Measurements from ENCODE around the gene MYO1A. TPM values are rescaled to one million over a fixed set of nuclear protein-coding genes. Genes with fewer than 3 reads are reported as not detected.
"Not testable (repeated sequence)": the region's sequence is repeated elsewhere in the genome, so short reads cannot be mapped to it uniquely, and the experiment has no call there.

MYO1A gene
- total RNA-seq, 1 experiment from 2014 or later: 0.12 TPM

DNA sequence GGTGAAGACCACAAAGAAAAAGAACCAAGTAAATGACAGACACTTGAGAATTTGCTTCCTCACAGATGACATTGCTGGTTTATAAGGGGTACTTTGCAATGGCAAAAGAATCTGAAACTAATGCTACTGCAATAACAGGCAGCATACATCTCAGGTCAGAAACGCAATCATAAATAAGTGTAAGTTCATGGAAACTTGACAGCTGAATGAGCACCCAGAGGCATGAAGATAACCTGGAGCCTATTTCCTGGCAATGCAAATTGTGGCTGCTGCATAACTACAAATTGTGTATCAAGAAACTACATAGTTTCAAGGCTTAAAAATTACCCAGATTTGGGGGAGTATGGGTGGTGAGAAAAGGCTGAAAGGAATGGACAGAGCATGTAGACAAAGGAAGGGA is 8.5 kb upstream of the MYO1A start:
- H3K36me3 Mint-ChIP-seq (ENCODE audit: insufficient read depth, unreplicated experiment): peaks cover 10% of the 10 kb centered on the region

DNA sequence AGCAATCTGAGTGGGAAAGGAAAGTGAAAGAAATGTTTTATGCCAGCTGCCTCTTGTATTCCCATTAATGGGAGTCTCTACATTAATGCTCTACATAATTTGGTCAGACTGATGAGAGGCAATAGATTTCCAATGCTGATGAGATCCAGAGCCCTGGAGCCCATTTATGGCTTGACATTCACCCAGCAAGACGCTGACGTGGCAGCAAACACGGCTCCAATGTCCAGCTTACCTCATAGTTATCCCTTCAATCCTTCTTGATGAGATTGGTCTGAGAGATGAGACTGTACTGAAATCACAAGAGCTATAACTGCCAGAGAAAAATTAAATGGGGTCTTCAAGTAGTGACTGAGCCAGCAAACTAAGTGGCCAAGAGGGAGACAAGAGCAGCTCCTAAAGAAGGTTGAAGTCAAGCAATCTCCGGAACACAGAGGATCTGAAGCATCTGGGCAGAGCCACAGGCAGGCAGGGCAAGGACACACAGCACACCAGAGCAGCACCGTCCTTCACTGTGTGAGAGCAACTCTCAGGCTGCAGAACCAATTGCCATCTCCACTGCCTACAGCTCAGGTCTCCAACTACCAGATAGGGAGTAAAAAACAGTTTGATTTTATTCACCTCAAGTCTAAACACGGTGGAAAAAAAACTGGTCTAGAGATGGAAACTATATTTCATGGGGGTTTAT is 7.3 kb upstream of the MYO1A start:
- Mint-ChIP-seq H3K27ac (ENCODE audit: low read depth, unreplicated experiment) (no peak overlapping the region), H3K9me3 (ENCODE audit: unreplicated experiment) (no peaks in the 10 kb centered on the region), H3K4me1 (ENCODE audit: insufficient read depth, unreplicated experiment) (no peaks in the 10 kb centered on the region), H3K36me3 (ENCODE audit: insufficient read depth, unreplicated experiment) (peaks cover 10% of the 10 kb centered on the region), H3K27me3 (ENCODE audit: insufficient read depth, unreplicated experiment) (no peaks in the 10 kb centered on the region), H3K4me3 (ENCODE audit: unreplicated experiment) (no peak overlapping the region)
- ChIA-PET CTCF (interaction anchor here (0.9 to 11.7 kb wide), 5 partner anchors 8 to 55 kb away, joined by 4 to 231 read pairs (median 4); partner anchors contain the start of gene ZBTB39), POLR2A (interaction anchor here (0.8 to 1.1 kb wide), 4 partner anchors 20 to 55 kb away, joined by 3 to 5 read pairs (median 4); no protein-coding TSS in a partner anchor)
- intact Hi-C loops (cut with micrococcal nuclease): no loop called here
- TF ChIP-seq, protein P1, sequence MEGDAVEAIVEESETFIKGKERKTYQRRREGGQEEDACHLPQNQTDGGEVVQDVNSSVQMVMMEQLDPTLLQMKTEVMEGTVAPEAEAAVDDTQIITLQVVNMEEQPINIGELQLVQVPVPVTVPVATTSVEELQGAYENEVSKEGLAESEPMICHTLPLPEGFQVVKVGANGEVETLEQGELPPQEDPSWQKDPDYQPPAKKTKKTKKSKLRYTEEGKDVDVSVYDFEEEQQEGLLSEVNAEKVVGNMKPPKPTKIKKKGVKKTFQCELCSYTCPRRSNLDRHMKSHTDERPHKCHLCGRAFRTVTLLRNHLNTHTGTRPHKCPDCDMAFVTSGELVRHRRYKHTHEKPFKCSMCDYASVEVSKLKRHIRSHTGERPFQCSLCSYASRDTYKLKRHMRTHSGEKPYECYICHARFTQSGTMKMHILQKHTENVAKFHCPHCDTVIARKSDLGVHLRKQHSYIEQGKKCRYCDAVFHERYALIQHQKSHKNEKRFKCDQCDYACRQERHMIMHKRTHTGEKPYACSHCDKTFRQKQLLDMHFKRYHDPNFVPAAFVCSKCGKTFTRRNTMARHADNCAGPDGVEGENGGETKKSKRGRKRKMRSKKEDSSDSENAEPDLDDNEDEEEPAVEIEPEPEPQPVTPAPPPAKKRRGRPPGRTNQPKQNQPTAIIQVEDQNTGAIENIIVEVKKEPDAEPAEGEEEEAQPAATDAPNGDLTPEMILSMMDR (IDR thresholded peaks at IDR 0.05; ENCODE audit: unreplicated experiment): no peak
- no peak for DNase-seq (ENCODE audit: unreplicated experiment)
- no TSS peak for BruUV-seq (replicated peaks)

More for the DNA sequence above, 8.5 kb upstream of the MYO1A start:
- no peaks in the 10 kb centered on the region for H3K4me1 Mint-ChIP-seq (ENCODE audit: insufficient read depth, unreplicated experiment)
- no peak overlapping the region for H3K4me3 Mint-ChIP-seq (ENCODE audit: unreplicated experiment)
- POLR2A ChIA-PET: interaction anchor here (0.7 kb wide), 1 partner anchor 11 kb away, joined by 3 read pairs; no protein-coding TSS in a partner anchor
- BruUV-seq (replicated peaks): no TSS peak
- H3K27ac Mint-ChIP-seq (ENCODE audit: low read depth, unreplicated experiment): no peak overlapping the region
- no peaks in the 10 kb centered on the region for H3K27me3 Mint-ChIP-seq (ENCODE audit: insufficient read depth, unreplicated experiment)
- no peak for DNase-seq (ENCODE audit: unreplicated experiment)
- CTCF ChIA-PET: interaction anchor here (5.3 to 11.7 kb wide), 3 partner anchors 9 to 50 kb away, joined by 71 to 231 read pairs (median 82); partner anchors contain the start of genes MYO1A and ZBTB39
- TF ChIP-seq, protein P1 (IDR thresholded peaks at IDR 0.05; ENCODE audit: unreplicated experiment): no peak
- intact Hi-C loops (cut with micrococcal nuclease): no loop called here
- H3K9me3 Mint-ChIP-seq (ENCODE audit: unreplicated experiment): no peaks in the 10 kb centered on the region

DNA sequence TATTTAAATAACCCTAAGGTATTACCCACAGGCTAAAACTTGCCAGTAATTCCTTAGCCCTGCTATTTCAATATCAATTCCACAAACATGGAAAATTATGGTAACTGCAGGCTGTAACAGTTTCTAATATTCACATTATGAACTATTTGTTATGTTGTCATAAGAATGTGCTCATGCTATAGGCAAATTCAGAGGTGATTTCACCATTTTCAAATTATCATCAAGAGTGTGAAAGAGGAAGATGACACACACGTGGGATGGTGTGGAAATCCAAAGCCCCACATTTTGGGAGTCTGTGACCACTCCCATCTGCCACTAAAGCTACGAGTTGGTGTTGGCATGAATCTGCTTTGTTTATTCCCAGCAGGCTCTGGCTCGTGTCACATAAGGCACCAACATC is 5.9 kb upstream of the MYO1A start:
- TF ChIP-seq, protein P1 (IDR thresholded peaks at IDR 0.05; ENCODE audit: unreplicated experiment): no peak
- CTCF ChIA-PET: interaction anchor here (0.6 to 11.7 kb wide), 4 partner anchors 10 to 57 kb away, joined by 4 to 231 read pairs (median 4); partner anchors contain the start of gene ZBTB39
- Mint-ChIP-seq H3K27ac (ENCODE audit: low read depth, unreplicated experiment) (no peak overlapping the region), H3K27me3 (ENCODE audit: insufficient read depth, unreplicated experiment) (no peaks in the 10 kb centered on the region), H3K4me3 (ENCODE audit: unreplicated experiment) (no peak overlapping the region), H3K9me3 (ENCODE audit: unreplicated experiment) (no peaks in the 10 kb centered on the region), H3K36me3 (ENCODE audit: insufficient read depth, unreplicated experiment) (peaks cover 10% of the 10 kb centered on the region), H3K4me1 (ENCODE audit: insufficient read depth, unreplicated experiment) (no peaks in the 10 kb centered on the region)
- intact Hi-C loops (cut with micrococcal nuclease): no loop called here
- no peak for DNase-seq (ENCODE audit: unreplicated experiment)
- no TSS peak for BruUV-seq (replicated peaks)
- POLR2A ChIA-PET: interaction anchor here (0.7 to 0.8 kb wide), 3 partner anchors 45 to 420 kb away, joined by 3 read pairs; no protein-coding TSS in a partner anchor

DNA sequence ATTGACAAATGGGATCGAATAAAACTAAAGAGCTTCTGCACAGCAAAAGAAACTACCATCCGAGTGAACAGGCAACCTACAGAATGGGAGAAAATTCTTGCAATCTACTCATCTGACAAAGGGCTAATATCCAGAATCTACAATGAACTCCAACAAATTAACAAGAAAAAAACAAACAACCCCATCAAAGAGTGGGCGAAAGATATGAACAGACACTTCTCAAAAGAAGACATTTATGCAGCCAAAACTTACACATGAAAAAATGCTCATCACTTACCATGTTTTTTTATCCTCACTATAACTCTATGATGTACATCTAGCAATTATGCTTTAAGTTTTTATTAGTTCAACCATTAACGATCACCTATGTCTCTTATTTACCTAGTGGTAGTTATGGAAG is 4.0 kb upstream of the MYO1A start:
- H3K9me3 Mint-ChIP-seq (ENCODE audit: unreplicated experiment); H3K27ac Mint-ChIP-seq (ENCODE audit: low read depth, unreplicated experiment); BruUV-seq (replicated peaks); H3K4me3 Mint-ChIP-seq (ENCODE audit: unreplicated experiment); H3K4me1 Mint-ChIP-seq (ENCODE audit: insufficient read depth, unreplicated experiment); POLR2A ChIA-PET; intact Hi-C loops (cut with micrococcal nuclease); H3K36me3 Mint-ChIP-seq (ENCODE audit: insufficient read depth, unreplicated experiment); DNase-seq (ENCODE audit: unreplicated experiment); CTCF ChIA-PET; H3K27me3 Mint-ChIP-seq (ENCODE audit: insufficient read depth, unreplicated experiment): not testable (repeated sequence)

DNA sequence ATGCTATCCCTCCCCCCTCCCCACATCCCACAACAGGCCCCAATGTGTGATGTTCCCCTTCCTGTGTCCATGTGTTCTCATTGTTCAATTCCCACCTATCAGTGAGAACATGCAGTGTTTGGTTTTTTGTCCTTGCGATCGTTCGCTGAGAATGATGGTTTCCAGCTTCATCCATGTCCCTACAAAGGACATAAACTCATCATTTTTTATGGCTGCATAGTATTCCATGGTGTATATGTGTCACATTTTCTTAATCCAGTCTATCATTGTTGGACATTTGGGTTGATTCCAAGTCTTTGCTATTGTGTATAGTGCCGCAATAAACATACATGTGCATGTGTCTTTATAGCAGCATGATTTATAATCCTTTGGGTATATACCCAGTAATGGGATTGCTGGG is 3.2 kb upstream of the MYO1A start:
- H3K36me3 Mint-ChIP-seq (ENCODE audit: insufficient read depth, unreplicated experiment); DNase-seq (ENCODE audit: unreplicated experiment); H3K27ac Mint-ChIP-seq (ENCODE audit: low read depth, unreplicated experiment); H3K9me3 Mint-ChIP-seq (ENCODE audit: unreplicated experiment); H3K4me3 Mint-ChIP-seq (ENCODE audit: unreplicated experiment); intact Hi-C loops (cut with micrococcal nuclease); H3K4me1 Mint-ChIP-seq (ENCODE audit: insufficient read depth, unreplicated experiment); H3K27me3 Mint-ChIP-seq (ENCODE audit: insufficient read depth, unreplicated experiment); POLR2A ChIA-PET; BruUV-seq (replicated peaks): not testable (repeated sequence)
- CTCF ChIA-PET: interaction anchor here (0.9 kb wide), 2 partner anchors 19 to 45 kb away, joined by 4 read pairs; no protein-coding TSS in a partner anchor
